Heart left ventricle (tissue), 16 donors: ENCODE results near the gene TACC2. TPM values are rescaled to one million over a fixed set of nuclear protein-coding genes. Genes with fewer than 3 reads are reported as not detected.
A peak's percentile ranks its signal among the peaks of the same experiment; 100 is the strongest.

Source experiments
- ATAC-seq, 4 donors: fragments of 200-7000 bp; cut with Tn5 transposase; one replicate each; pipeline ENCODE4 v1.9.1; 2020 to 2022; ENCODE audit warnings: moderate library complexity in 4 of 4, mild to moderate bottlenecking in 3 of 4, moderate number of reproducible peaks in 1 of 4
- DNase-seq, 5 donors: peaks; one replicate each; pipeline ENCODE4 v3.0.0-alpha.2; 2020
- H3K27ac ChIP-seq, 12 donors: fragments of 200-600 bp; sonication (generic) in 4 of 12; one replicate each; pipeline versions ENCODE4 v1.5.0 to v1.8.0; 2016 to 2022; ENCODE audit warnings: mild to moderate bottlenecking in 2 of 12
- H3K27me3 ChIP-seq, 9 donors: fragments of 200-600 bp; sonication (generic) in 2 of 9; one replicate each; pipeline versions ENCODE4 v1.5.1 to v1.8.0; 2016 to 2022; ENCODE audit warnings: mild to moderate bottlenecking in 3 of 9
- H3K36me3 ChIP-seq, 9 donors: fragments of 200-600 bp; sonication (generic) in 2 of 9; one replicate each; pipeline versions ENCODE4 v1.5.0 to v1.8.0; 2018 to 2022; ENCODE audit warnings: mild to moderate bottlenecking in 2 of 9
- H3K4me1 ChIP-seq, 12 donors: fragments of 200-600 bp; sonication (generic) in 4 of 12; one replicate each; pipeline versions ENCODE4 v1.5.0 to v1.8.0; 2016 to 2022; ENCODE audit warnings: mild to moderate bottlenecking in 3 of 12
- H3K4me3 ChIP-seq, 12 donors: fragments of 200-600 bp; sonication (generic) in 4 of 12; one replicate each; pipeline versions ENCODE4 v1.5.0 to v1.8.0; 2017 to 2022; ENCODE audit warnings: mild to moderate bottlenecking in 9 of 12, moderate library complexity in 4 of 12
- H3K9me3 ChIP-seq, 12 donors: fragments of 200-600 bp; sonication (generic) in 4 of 12; one replicate each; pipeline versions ENCODE4 v1.5.0 to v1.8.0; 2016 to 2022; ENCODE audit warnings: mild to moderate bottlenecking in 1 of 12
- CTCF ChIP-seq, 12 donors: fragments of 200-600 bp; sonication (generic) in 4 of 12; IDR thresholded peaks; one replicate each; pipeline versions ENCODE4 v1.5.0 to v1.8.0; 2018 to 2022; ENCODE audit warnings: antibody characterized with exemption in 12 of 12, mild to moderate bottlenecking in 5 of 12
- POLR2A ChIP-seq, 2 donors: fragments of 450-650 bp; IDR thresholded peaks; one replicate each; pipeline ENCODE4 v1.6.1; 2017; ENCODE audit warnings: antibody characterized with exemption in 2 of 2, mild to moderate bottlenecking in 2 of 2, moderate library complexity in 2 of 2
- WGBS, 4 donors: extraction: QIAGEN DNeasy Blood & Tissue Kit in 2 of 4; methylation state at CpG; one replicate each; pipeline versions ENCODE4 v1.1.5 to v1.1.7; 2013 to 2018; 5-methylcytosine and 5-hydroxymethylcytosine counted together
- intact Hi-C, 10 donors: fragments of 100-400 bp; cut with DNase I; formaldehyde crosslinking; loops; one replicate each; pipeline versions ENCODE4 v1.11.1 to v1.14.2; 2022
- polyA plus RNA-seq, 2 donors: library from polyadenylated mRNA; stranded (reverse); fragments of 200-250 nt; gene quantifications; one replicate each; pipeline ENCODE4 v1.2.3, GENCODE V29; 2013
- total RNA-seq, 9 donors: library from RNA; depleted of rRNA in 2 of 9; stranded (reverse); fragments of >200 nt in 2 of 9; fragmentation: NEBNext Ultra II Directional in 3 of 9; extraction: Animal tissue kit (Norgen Biotek cat#: 25700) in 3 of 9; gene quantifications; one replicate each; pipeline versions ENCODE4 v1.1.0 to v1.2.4, GENCODE V29; 2016 to 2023
- donor health status: ischemic (EF 13 %, LVEDD 7.1; RV severe dilation, severe dysfunction).
- donor health status: healthy with polysubstance abuse.
- donor health status: DM: no; HTN: yes; CAD: no.
- donor health status: DM: no; HTN: no; CAD: no.
- donor health status: ischemic (EF 25% LVEDD 6.9; RV normal size, moderate dysfunction).
- donor health status: ischemic (EF 25% LVEDD 5.7; RV mildly dilated, moderate dysfunction).
- donor health status: healthy.
- donor health status: DM: yes; HTN: yes; CAD: no.
- donor health status: ischemic (EF 35%, LVEDD 5.7; RV mildly dilated, moderate dysfunction).
- donor health status: nonischemic (EF 11% LVEDD 7.7; RV severe dilation, severe dysfunction).
- donor health status: DM: yes; HTN: yes; CAD: no.
- donor health status: PGD.
- donor health status: ischemic (EF 29% LVEDD 5.4; RV normal size, mild dysfunction).
- donor health status: nonischemic (EF 23%, LVEDD 6.1; RV moderate dilation, normal function).

The TACC2 gene
- total and polyA plus RNA-seq, 11 donors = 96.7 to 456 (median 294) TPM

- Histone ChIP-seq H3K4me1 (peaks cover 20 to 96% (median 81%) of the 10 kb centered on the region in 12 donors), H3K9me3 (no peaks in the 10 kb centered on the region), H3K27ac (peak overlapping the region in 9 of 12 donors; percentile 11 to 92 (median 81)), H3K27me3 (no peaks in the 10 kb centered on the region), H3K4me3 (no peak overlapping the region), H3K36me3 (peaks cover 0 to 7% (median 0%) of the 10 kb centered on the region in 9 donors)
- WGBS, 4 donors = 95 to 97% (median 96%) methylated on average over 5 of the region's 5 CpGs
- ATAC-seq (no peak), DNase-seq (no peak)
- TF ChIP-seq POLR2A (IDR thresholded peaks at IDR 0.05) = no peak
- intact Hi-C loops = loop anchor here in 1 of 10 donors (5.0 kb wide), 1 partner anchor 56 kb away; no protein-coding TSS in a partner anchor
Observed at GRCh38 chr10:122151121-122151694, 162.2 kb downstream of the TACC2 start.

GRCh38 chr10:122152544-122152943 lies 163.6 kb downstream of the TACC2 start:
- no peak overlapping the region for H3K4me3 ChIP-seq
- intact Hi-C loops = loop anchor here in 1 of 10 donors (5.0 kb wide), 1 partner anchor 55 kb away; no protein-coding TSS in a partner anchor
- 39 to 47% (median 43%) methylated on average over 9 of the region's 9 CpGs for whole genome bisulfite sequencing, 4 donors
- H3K36me3 ChIP-seq = peaks cover 0 to 6% (median 0%) of the 10 kb centered on the region in 9 donors
- peak; percentile 84 to 94 (median 85) for DNase-seq
- peaks cover 17 to 92% (median 69%) of the 10 kb centered on the region in 12 donors for H3K4me1 ChIP-seq
- no peaks in the 10 kb centered on the region for H3K27me3 ChIP-seq
- H3K9me3 ChIP-seq = no peaks in the 10 kb centered on the region
- TF ChIP-seq POLR2A (IDR thresholded peaks at IDR 0.05) (no peak), CTCF (IDR thresholded peaks at IDR 0.05) (no peak)
- peak; percentile 72 to 86 (median 82) for ATAC-seq
- peak overlapping the region in 10 of 12 donors; percentile 39 to 92 (median 80) for H3K27ac ChIP-seq

GRCh38 chr10:122154031-122154544 lies 165.1 kb downstream of the TACC2 start:
- 46 to 61% (median 54%) methylated on average over 10 of the region's 10 CpGs for WGBS, 4 donors

More at GRCh38 chr10:122154031-122154544, 165.1 kb downstream of the TACC2 start:
- TF ChIP-seq POLR2A (IDR thresholded peaks at IDR 0.05) = no peak
- no peak for TF ChIP-seq CTCF (IDR thresholded peaks at IDR 0.05)
- intact Hi-C loops = loop anchor here in 1 of 10 donors (5.0 kb wide), 1 partner anchor 53 kb away; no protein-coding TSS in a partner anchor
- Histone ChIP-seq H3K9me3 (no peaks in the 10 kb centered on the region), H3K36me3 (peaks cover 0 to 9% (median 0%) of the 10 kb centered on the region in 9 donors), H3K4me1 (peaks cover 6 to 80% (median 55%) of the 10 kb centered on the region in 12 donors), H3K4me3 (no peak overlapping the region), H3K27me3 (no peaks in the 10 kb centered on the region), H3K27ac (peak overlapping the region in 10 of 12 donors; percentile 2 to 87 (median 60))
- ATAC-seq (no peak), DNase-seq (peak in 1 of 5 donors; percentile 33)
